ENCODE data around the gene INTS4.
"Not testable (repeated sequence)": the region's sequence is repeated elsewhere in the genome, so short reads cannot be mapped to it uniquely, and the experiment has no call there.

- TF ChIP-seq POLR2A, CTCF, EP300 (IDR thresholded peaks at IDR 0.05): not testable (repeated sequence)
These were observed 80.1 kb downstream of the INTS4 start for GRCh38 chr11:77914307-77914791.
